GM12891 (cell line): ENCODE data around the gene EPHA8.

Experiments used
- DNase-seq: peaks from one replicate; pipeline ENCODE4 v3.0.0; 2011; ENCODE audit warnings: low spot score; ENCODE audit not compliant: insufficient read length
- FAIRE-seq: peaks from 2 replicates; lab custom pipeline; 2011; peaks lifted over from hg19 to GRCh38; lab: Jason Lieb, UNC
- PAX5 ChIP-seq: IDR thresholded peaks from 2 replicates; pipeline ENCODE4 v1.6.1; 2011; ENCODE audit warnings: low read length, moderate library complexity, mild to moderate bottlenecking; ENCODE audit not compliant: insufficient read depth, severe bottlenecking
- POLR2A ChIP-seq: IDR thresholded peaks from 2 replicates; pipeline ENCODE4 v1.6.1; 2011; ENCODE audit warnings: low read depth, low read length, control low read depth
- POLR2AphosphoS5 ChIP-seq: IDR thresholded peaks from 2 replicates; pipeline ENCODE4 v1.6.1; 2011; ENCODE audit warnings: low read depth, low read length, control low read depth
- POU2F2 ChIP-seq: IDR thresholded peaks from 2 replicates; pipeline ENCODE4 v1.6.1; 2011; ENCODE audit warnings: low read depth, mild to moderate bottlenecking, control low read depth, low read length, moderate library complexity
- SPI1 ChIP-seq: IDR thresholded peaks from 2 replicates; pipeline ENCODE4 v1.6.1; 2011; ENCODE audit warnings: low read depth, low read length, control low read depth
- TAF1 ChIP-seq: IDR thresholded peaks from 2 replicates; pipeline ENCODE4 v1.6.1; 2011; ENCODE audit warnings: low read depth, low read length, control low read depth

Gene EPHA8

DNA sequence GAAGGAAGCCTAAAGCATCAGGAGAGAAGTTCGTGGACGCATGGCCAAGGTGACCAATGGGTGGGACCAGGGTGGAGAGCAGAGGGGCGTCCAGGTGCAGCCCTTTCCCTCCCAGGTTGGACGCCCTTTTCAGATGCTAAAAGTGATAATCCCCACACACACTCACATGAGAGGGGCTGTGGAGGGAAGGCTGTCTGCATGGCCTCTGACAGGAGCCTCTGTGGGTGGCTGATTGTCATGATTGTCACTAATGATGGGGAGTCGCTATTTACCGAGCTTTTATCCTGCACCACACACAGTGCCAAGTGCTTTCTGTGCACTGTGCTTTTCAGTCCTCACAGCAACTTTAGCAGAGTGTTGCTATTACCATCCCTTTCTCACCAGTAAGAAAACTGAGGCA, 46.0 kb downstream of the EPHA8 start:
- DNase-seq (no peak), FAIRE-seq (no peak)
- TF ChIP-seq TAF1 (no peak), POLR2A (no peak), POU2F2 (no peak), SPI1 (no peak), PAX5 (no peak), POLR2AphosphoS5 (no peak)

DNA sequence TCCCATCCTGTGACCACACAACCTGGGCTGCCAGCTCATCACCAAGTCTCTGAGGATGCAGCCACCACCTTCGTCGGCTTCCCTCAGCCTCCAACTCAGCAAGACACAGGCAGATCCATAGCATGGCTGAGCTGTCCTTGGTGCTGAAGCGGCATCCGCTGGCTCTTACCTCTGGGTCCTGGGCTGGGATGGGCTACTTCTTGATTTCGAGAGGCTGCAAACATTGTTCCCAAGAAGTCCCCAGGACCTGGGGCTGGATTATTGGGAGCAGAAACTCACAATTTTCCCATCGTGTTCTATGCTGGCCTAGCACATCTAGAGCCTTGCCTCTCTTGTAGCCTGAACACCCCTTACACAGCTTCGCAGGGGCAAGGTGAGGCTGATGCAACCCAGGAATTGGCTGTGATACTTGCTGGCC, 48.2 kb downstream of the EPHA8 start:
- FAIRE-seq (no peak), DNase-seq (no peak)
- TF ChIP-seq PAX5 (no peak), POLR2A (no peak), POLR2AphosphoS5 (no peak), SPI1 (no peak), POU2F2 (no peak), TAF1 (no peak)

DNA sequence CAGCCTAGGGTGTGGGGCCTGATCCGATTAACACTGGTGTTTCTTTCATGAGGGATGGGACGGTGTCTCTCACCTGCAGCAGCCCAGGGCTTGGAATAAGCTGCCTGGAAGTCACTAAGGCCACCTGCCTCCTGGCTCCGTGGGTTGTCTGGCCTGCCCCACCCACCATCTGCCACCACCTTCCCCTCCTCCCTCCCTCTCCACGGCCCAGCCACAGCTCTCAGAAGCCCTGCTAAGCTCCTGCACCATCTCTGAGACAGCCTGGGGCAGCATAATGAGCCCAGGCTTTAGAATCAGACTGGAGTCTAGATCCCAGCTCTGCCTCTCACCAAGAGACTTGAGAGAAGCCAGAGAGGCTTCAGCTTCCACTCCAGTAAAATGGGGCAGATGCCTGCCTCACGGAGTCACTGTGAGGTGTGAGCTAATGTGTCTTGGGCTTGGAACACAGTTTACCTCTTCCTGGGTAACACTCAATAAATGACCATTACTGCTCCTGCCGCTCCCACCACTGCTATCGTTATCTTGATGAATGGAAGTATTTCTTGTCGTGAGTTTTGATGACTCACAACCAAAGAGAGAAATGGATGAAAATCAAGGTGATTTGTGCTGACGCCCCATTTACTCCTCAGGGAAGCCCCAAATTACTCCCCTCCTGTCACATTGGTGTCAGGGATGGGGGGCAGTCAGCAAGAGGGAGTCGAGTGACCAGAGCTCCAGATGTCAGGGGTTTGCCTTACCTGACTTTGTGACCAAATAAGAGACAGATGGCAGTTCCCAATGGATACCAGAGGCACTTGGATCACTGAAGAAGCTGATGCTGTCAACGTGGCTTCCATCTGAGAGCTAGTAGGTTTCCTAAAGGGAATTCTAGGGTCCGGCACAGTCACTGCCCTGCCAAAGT, 49.6 kb downstream of the EPHA8 start:
- DNase-seq = no peak
- TF ChIP-seq POLR2AphosphoS5 (no peak), TAF1 (no peak), POU2F2 (no peak), PAX5 (no peak), POLR2A (no peak), SPI1 (no peak)
- no peak for FAIRE-seq

DNA sequence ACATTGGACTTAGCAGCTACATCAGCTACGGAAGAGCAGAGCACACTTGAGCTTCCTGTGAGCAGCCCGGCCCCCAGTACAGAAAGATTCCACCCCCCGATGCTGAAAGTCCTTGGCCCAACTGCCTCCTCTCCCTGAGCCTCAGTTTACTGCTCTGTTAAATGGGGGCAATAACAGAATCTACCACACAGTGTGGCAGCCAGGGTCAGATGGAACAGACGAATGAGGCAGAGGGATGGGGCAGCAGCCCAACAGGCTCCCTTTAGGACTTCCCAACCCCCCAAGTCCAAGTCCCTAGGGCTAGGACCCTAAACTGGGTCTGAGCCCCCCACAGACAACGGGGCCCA, 50.3 kb downstream of the EPHA8 start:
- FAIRE-seq (no peak), DNase-seq (no peak)
- TF ChIP-seq SPI1 = no peak
- TF ChIP-seq PAX5 = no peak
- no peak for TF ChIP-seq POLR2AphosphoS5
- TF ChIP-seq TAF1 = no peak
- TF ChIP-seq POLR2A = no peak
- no peak for TF ChIP-seq POU2F2

DNA sequence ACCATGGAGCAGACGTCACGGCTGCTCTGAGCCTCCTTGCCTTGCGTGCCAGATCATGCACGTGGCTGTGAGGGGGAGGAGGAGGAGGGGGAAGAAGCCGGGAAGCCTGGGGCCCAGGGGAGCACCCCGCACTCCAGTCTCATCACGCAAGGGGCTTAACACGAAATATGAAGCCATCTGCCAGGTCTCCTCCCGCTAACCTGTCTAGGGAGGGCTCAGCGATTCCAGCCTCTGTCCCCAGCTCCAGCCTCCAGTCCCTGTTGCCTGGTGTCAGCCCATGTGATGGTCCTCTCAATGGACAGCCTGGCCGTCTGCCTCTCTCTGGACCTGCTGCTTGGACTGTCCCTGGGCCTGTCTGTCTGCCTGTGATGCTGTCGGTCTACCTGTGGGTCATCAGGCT, 50.7 kb downstream of the EPHA8 start:
- no peak for FAIRE-seq
- no peak for DNase-seq
- TF ChIP-seq POU2F2 (no peak), TAF1 (no peak), PAX5 (no peak), SPI1 (no peak), POLR2AphosphoS5 (no peak), POLR2A (no peak)

DNA sequence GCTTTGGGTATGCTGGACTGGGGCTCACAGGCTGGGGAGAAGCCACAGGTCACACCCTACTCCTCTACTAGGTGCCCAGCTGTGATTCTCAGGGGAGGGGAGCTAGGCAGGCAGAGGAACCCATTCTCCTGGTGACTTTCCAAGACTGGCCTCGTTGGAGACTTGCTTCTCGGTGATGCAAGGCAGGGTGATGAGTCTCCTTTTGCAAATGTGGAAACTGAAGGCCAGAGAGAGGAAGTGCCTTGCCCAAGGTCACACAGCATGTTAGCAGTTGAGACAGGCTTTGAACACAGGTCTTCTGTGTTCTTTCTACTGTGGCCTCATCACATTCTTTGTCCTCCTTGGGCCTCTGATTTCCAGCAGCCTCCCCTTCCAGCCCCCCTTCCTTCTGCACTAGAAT, 52.6 kb downstream of the EPHA8 start:
- DNase-seq (no peak), FAIRE-seq (no peak)
- TF ChIP-seq SPI1 (no peak), POLR2A (no peak), POLR2AphosphoS5 (no peak), TAF1 (no peak), PAX5 (no peak), POU2F2 (no peak)

DNA sequence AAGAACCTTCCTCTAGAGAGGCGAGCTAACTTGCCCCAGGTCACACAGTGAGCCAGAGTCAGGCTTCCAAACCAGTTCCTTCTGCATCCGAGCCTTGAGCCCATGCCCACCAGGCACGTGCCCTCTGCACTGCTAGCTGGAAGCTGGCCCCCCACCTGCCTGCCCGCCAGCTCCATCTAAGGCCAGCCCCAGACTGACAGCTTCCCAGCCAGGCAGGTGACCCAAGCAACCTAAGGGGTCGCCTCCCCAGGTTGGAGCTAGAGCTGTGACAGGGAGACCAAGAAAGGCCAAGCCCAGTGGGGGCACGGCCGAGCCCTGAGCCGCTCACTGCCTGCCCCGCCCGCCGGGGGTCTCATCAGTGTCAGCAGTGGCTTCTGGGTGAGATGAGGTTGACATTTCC, 53.3 kb downstream of the EPHA8 start:
- FAIRE-seq (no peak), DNase-seq (no peak)
- TF ChIP-seq PAX5 (no peak), POLR2A (no peak), TAF1 (no peak), POU2F2 (no peak)

DNA sequence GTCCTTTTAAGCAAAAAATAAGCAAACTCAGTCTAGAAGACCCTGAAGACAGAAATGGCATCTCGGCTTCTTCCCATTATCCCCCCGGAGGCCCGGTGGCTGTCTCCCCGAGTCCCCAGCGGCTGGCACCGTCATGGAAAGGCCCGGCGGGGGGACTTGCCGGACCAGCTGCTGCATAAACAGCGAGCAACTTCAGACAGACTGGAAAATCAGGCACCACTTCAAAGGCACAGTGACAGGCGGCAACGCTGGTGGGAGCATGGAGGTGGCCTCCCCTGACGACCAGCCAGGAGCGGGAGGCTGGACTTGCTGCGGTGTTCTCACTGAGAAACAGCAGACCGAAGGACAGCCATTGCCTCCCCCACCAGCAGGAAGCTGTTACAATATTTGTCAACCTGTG, 54.8 kb downstream of the EPHA8 start:
- FAIRE-seq (no peak), DNase-seq (no peak)
- TF ChIP-seq POLR2A = no peak
- no peak for TF ChIP-seq SPI1
- TF ChIP-seq POLR2AphosphoS5 = no peak
- TF ChIP-seq POU2F2 = no peak
- no peak for TF ChIP-seq TAF1
- no peak for TF ChIP-seq PAX5

DNA sequence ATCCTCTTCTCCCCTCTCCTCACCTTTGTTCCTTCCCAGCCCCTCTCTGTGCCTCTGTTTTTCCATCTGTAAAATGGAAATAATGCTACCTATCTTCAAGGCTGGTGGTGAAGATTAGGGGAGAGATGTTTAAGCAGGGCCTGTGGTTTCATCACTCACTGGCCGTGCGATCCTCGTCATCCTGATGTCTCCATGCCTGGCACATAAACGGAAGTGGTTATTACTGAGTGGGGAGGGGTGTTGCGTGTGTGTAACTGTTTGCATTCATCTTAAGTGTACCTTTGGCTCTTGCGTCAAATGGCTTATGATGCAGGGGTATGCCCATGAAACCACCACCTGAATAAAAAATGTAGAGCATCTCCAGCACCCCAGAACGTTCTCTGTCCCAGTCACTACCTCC, 56.0 kb downstream of the EPHA8 start:
- DNase-seq (no peak), FAIRE-seq (no peak)

DNA sequence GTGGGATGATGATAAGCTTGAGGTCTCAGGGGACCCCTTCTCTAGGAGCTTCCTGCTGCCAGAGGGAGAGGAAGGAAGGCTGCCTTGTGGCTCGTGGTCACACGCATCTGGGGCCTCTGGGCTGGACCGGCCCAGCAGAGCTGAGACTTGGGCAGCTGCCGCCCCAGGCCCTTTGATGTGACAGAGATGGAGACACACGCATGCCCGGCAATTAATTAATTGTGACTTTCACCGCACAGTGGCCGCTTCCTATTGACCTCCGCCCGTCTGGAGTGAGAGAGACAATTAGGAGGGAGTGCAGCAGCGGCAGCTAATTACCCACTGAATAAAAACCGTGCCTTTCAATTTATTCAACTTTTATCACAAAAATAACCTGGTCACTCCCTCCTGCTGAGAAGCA, 56.5 kb downstream of the EPHA8 start:
- no peak for TF ChIP-seq PAX5
- no peak for TF ChIP-seq POU2F2
- TF ChIP-seq POLR2A = no peak
- no peak for TF ChIP-seq SPI1
- TF ChIP-seq POLR2AphosphoS5 = no peak
- TF ChIP-seq TAF1 = no peak
- no peak for FAIRE-seq
- no peak for DNase-seq

More for the DNA sequence above, 56.0 kb downstream of the EPHA8 start:
- no peak for TF ChIP-seq POLR2A
- TF ChIP-seq PAX5 = no peak
- no peak for TF ChIP-seq SPI1
- no peak for TF ChIP-seq POU2F2
- no peak for TF ChIP-seq POLR2AphosphoS5
- TF ChIP-seq TAF1 = no peak
